Measurements from ENCODE around the gene AOC2.
"Not testable (repeated sequence)": the region's sequence is repeated elsewhere in the genome, so short reads cannot be mapped to it uniquely, and the experiment has no call there.

AOC2 gene

GRCh38 chr17:42853968-42854790 lies 9.8 kb downstream of the AOC2 start:
- Mint-ChIP-seq H3K4me1 (no peaks in the 10 kb centered on the region), H3K27me3 (peaks cover 5% of the 10 kb centered on the region), H3K9me3 (no peaks in the 10 kb centered on the region), H3K4me3 (no peak overlapping the region), H3K36me3 (no peaks in the 10 kb centered on the region), H3K27ac (no peak overlapping the region)
- ATAC-seq (ENCODE audit: low read depth), result no peak
- no peak for DNase-seq (ENCODE audit: low spot score in 2 of 2)

GRCh38 chr17:42855048-42855596 lies 10.7 kb downstream of the AOC2 start:
- ATAC-seq (ENCODE audit: low read depth) (no peak), DNase-seq (ENCODE audit: low spot score in 2 of 2) (no peak)
- H3K27ac Mint-ChIP-seq, result no peak overlapping the region
- peaks cover 5% of the 10 kb centered on the region for H3K27me3 Mint-ChIP-seq
- no peaks in the 10 kb centered on the region for H3K9me3 Mint-ChIP-seq
- no peaks in the 10 kb centered on the region for H3K4me1 Mint-ChIP-seq
- no peak overlapping the region for H3K4me3 Mint-ChIP-seq
- H3K36me3 Mint-ChIP-seq, result no peaks in the 10 kb centered on the region

DNA sequence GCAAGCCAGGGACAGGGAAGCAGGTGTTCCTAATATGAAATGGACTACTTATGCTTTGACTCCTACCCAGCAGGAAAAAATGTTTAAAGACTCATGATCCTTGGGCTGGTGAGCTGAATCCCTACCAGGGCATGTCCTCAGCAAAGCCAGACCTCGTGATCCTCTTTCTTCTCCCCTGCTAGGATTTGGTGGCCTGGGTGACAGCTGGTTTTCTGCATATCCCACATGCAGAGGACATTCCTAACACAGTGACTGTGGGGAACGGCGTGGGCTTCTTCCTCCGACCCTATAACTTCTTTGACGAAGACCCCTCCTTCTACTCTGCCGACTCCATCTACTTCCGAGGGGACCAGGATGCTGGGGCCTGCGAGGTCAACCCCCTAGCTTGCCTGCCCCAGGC lies 11.7 kb downstream of the AOC2 start:
- not testable (repeated sequence) for H3K4me3 Mint-ChIP-seq; H3K27ac Mint-ChIP-seq; H3K4me1 Mint-ChIP-seq; H3K9me3 Mint-ChIP-seq; H3K27me3 Mint-ChIP-seq; H3K36me3 Mint-ChIP-seq; ATAC-seq (ENCODE audit: low read depth); DNase-seq (ENCODE audit: low spot score in 2 of 2)

GRCh38 chr17:42856516-42856915 lies 12.1 kb downstream of the AOC2 start:
- DNase-seq (ENCODE audit: low spot score in 2 of 2); H3K27me3 Mint-ChIP-seq; H3K4me3 Mint-ChIP-seq; H3K36me3 Mint-ChIP-seq; ATAC-seq (ENCODE audit: low read depth); H3K4me1 Mint-ChIP-seq; H3K9me3 Mint-ChIP-seq; H3K27ac Mint-ChIP-seq: not testable (repeated sequence)

- ATAC-seq (ENCODE audit: low read depth), result no peak
- peaks cover 7% of the 10 kb centered on the region for H3K27me3 Mint-ChIP-seq
- no peaks in the 10 kb centered on the region for H3K4me1 Mint-ChIP-seq
- no peaks in the 10 kb centered on the region for H3K9me3 Mint-ChIP-seq
- DNase-seq (ENCODE audit: low spot score in 2 of 2), result no peak
- H3K4me3 Mint-ChIP-seq, result no peak overlapping the region
- H3K36me3 Mint-ChIP-seq, result no peaks in the 10 kb centered on the region
- H3K27ac Mint-ChIP-seq, result no peak overlapping the region
Observed at GRCh38 chr17:42857389-42857788, 13.0 kb downstream of the AOC2 start.

DNA sequence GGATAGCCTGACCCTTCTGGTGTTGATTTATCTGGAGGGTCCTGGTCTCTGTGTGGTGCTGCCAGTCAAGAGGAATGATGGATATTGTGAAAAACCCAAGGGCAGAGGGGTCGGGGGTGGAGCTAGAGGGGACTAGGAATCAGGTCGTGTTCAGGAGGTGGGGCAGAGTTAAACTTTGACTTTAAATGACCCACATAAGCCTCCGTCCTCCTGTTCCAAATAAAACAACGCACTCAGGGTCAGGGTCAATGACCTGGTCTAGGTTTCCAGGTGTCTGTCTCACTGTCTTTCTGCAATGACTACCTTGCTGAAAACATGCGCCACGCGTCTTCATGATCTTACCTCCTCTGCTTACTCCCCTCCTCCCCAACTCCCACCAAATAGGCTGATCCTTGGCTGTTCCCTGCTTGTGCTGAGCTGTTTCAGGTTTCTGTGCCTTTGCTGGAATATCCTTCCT lies 21.3 kb downstream of the AOC2 start:
- DNase-seq (ENCODE audit: low spot score in 2 of 2), result no peak
- Mint-ChIP-seq H3K4me3 (no peak overlapping the region), H3K27me3 (peaks cover 15% of the 10 kb centered on the region), H3K27ac (no peak overlapping the region), H3K36me3 (peaks cover 5% of the 10 kb centered on the region), H3K9me3 (peaks cover 4% of the 10 kb centered on the region), H3K4me1 (no peaks in the 10 kb centered on the region)
- no peak for ATAC-seq (ENCODE audit: low read depth)

- Mint-ChIP-seq H3K27ac (no peak overlapping the region), H3K9me3 (peaks cover 4% of the 10 kb centered on the region), H3K4me3 (no peak overlapping the region), H3K36me3 (peaks cover 5% of the 10 kb centered on the region), H3K4me1 (no peaks in the 10 kb centered on the region), H3K27me3 (peaks cover 13% of the 10 kb centered on the region)
- DNase-seq (ENCODE audit: low spot score in 2 of 2) (no peak), ATAC-seq (ENCODE audit: low read depth) (no peak)
Observed at GRCh38 chr17:42866216-42866615, 21.8 kb downstream of the AOC2 start.

GRCh38 chr17:42866631-42867575 lies 22.5 kb downstream of the AOC2 start:
- Mint-ChIP-seq H3K4me1 (peaks cover 2% of the 10 kb centered on the region), H3K4me3 (no peak overlapping the region), H3K9me3 (peaks cover 6% of the 10 kb centered on the region), H3K27me3 (peaks cover 18% of the 10 kb centered on the region), H3K27ac (no peak overlapping the region), H3K36me3 (peaks cover 8% of the 10 kb centered on the region)
- ATAC-seq (ENCODE audit: low read depth), result no peak
- no peak for DNase-seq (ENCODE audit: low spot score in 2 of 2)

DNA sequence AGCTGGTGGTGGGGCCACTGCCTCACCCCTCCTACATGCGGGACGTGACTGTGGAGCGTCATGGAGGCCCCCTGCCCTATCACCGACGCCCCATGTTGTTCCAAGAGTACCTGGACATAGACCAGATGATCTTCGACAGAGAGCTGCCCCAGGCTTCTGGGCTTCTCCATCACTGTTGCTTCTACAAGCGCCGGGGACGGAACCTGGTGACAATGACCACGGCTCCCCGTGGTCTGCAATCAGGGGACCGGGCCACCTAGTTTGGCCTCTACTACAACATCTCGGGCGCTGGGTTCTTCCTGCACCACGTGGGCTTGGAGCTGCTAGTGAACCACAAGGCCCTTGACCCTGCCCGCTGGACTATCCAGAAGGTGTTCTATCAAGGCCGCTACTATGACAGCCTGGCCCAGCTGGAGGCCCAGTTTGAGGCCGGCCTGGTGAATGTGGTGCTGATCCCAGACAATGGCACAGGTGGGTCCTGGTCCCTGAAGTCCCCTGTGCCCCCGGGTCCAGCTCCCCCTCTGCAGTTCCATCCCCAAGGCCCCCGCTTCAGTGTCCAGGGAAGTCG lies 23.4 kb downstream of the AOC2 start:
- not testable (repeated sequence) for H3K27ac Mint-ChIP-seq; ATAC-seq (ENCODE audit: low read depth); H3K4me1 Mint-ChIP-seq; DNase-seq (ENCODE audit: low spot score in 2 of 2); H3K9me3 Mint-ChIP-seq; H3K4me3 Mint-ChIP-seq; H3K36me3 Mint-ChIP-seq
- peaks cover 18% of the 10 kb centered on the region for H3K27me3 Mint-ChIP-seq

- Mint-ChIP-seq H3K36me3 (peaks cover 8% of the 10 kb centered on the region), H3K27ac (no peak overlapping the region), H3K27me3 (peaks cover 20% of the 10 kb centered on the region), H3K9me3 (peaks cover 6% of the 10 kb centered on the region), H3K4me3 (no peak overlapping the region), H3K4me1 (peaks cover 2% of the 10 kb centered on the region)
- DNase-seq (ENCODE audit: low spot score in 2 of 2) (no peak), ATAC-seq (ENCODE audit: low read depth) (no peak)
Observed at GRCh38 chr17:42868338-42868737, 24.0 kb downstream of the AOC2 start.

- peaks cover 3% of the 10 kb centered on the region for H3K9me3 Mint-ChIP-seq
- ATAC-seq (ENCODE audit: low read depth), result no peak
- no peak overlapping the region for H3K4me3 Mint-ChIP-seq
- H3K27ac Mint-ChIP-seq, result no peak overlapping the region
- peaks cover 2% of the 10 kb centered on the region for H3K4me1 Mint-ChIP-seq
- no peak for DNase-seq (ENCODE audit: low spot score in 2 of 2)
- peaks cover 12% of the 10 kb centered on the region for H3K27me3 Mint-ChIP-seq
- peaks cover 3% of the 10 kb centered on the region for H3K36me3 Mint-ChIP-seq
Observed at GRCh38 chr17:42871647-42872046, 27.3 kb downstream of the AOC2 start.

GRCh38 chr17:42872251-42872965 lies 28.0 kb downstream of the AOC2 start:
- Mint-ChIP-seq H3K27me3 (peaks cover 15% of the 10 kb centered on the region), H3K4me3 (no peak overlapping the region), H3K9me3 (peaks cover 3% of the 10 kb centered on the region), H3K27ac (peak overlapping the region; percentile 2), H3K36me3 (peaks cover 3% of the 10 kb centered on the region), H3K4me1 (peaks cover 2% of the 10 kb centered on the region)
- no peak for DNase-seq (ENCODE audit: low spot score in 2 of 2)
- no peak for ATAC-seq (ENCODE audit: low read depth)

DNA sequence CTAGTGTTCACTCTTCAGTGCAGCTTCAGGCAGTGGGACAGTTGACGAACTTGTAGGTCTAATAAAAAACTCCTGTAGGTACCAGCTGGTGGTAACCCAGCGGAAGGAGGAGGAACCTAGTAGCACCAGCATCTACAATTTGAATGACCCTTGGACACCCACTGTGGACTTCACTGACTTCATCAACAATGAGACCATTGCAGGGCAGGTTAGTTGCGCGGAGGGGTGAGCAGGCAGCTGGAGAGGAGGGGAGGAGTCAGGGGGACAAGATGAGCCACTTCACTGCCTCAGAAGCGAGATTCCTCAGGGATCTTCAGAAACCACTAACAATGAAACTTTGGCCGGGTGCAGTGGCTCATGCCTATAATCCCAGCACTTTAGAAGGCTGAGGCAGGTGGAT lies 28.9 kb downstream of the AOC2 start:
- no peak for DNase-seq (ENCODE audit: low spot score in 2 of 2)
- Mint-ChIP-seq H3K4me1 (peaks cover 2% of the 10 kb centered on the region), H3K36me3 (peaks cover 3% of the 10 kb centered on the region), H3K9me3 (peaks cover 3% of the 10 kb centered on the region), H3K27me3 (peaks cover 17% of the 10 kb centered on the region), H3K4me3 (no peak overlapping the region), H3K27ac (peak overlapping the region; percentile 2)
- ATAC-seq (ENCODE audit: low read depth), result no peak

All from memory B cell (primary cell).